HG03175 (cell line): Measurements from ENCODE around the gene RFNG.

Experiments
- ATAC-seq: cut with Tn5 transposase; IDR thresholded peaks from one replicate; pipeline ENCODE4 v1.9.1; 2021; ENCODE audit warnings: mild to moderate bottlenecking, moderate library complexity; ENCODE audit not compliant: unreplicated experiment

RFNG gene

GRCh38 chr17:82089723-82090548 lies 38.3 kb upstream of the RFNG start:
- ATAC-seq = no peak

GRCh38 chr17:82088838-82089722 lies 37.5 kb upstream of the RFNG start:
- ATAC-seq = no peak

- ATAC-seq = no peak
Measured at GRCh38 chr17:82087961-82088837, 36.6 kb upstream of the RFNG start.

- no peak for ATAC-seq
Measured at GRCh38 chr17:82086941-82087906, 35.6 kb upstream of the RFNG start.

DNA sequence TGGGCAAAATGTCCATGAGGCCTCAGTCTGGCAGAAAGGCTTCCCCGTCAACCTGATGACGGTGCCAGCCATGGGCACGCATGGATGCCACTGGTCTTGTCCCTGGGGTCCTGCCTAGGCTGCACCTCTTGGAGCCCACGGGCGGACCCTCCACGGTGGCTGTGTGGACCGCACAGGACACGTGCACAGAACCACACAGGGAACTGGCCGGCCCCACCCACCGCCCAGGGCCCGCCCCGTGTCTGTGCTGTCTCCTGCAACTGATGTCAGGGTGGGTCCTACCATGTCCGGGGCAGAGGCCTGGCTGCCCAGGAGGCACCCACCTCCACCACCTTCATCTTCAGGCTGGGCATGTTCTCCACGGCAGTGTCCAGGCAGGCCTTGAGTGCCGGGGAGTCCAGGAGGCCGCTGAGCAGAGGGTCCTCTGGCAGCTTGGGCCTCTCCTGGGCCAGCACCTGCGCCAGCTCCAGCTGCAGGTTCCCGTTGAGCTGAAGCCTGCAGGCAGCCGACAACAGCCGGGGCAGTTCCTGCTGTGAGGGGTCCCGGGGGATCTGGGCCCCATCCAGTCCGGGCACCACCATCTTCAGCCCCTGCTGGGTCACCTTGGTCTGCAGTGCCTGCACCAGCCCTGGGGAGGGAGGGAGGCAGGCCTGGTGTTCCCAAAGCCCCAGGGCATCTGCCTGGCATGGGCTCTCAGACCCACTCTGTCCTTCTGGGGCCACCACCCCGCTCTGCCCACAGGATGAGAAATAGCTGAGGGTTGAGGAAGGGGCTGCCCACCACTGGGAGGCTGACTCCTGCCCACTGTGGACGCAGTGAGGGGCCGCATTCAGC lies 34.5 kb upstream of the RFNG start:
- no peak for ATAC-seq

GRCh38 chr17:82085031-82085861 lies 33.6 kb upstream of the RFNG start:
- no peak for ATAC-seq

- no peak for ATAC-seq
Measured at GRCh38 chr17:82084373-82085030, 32.9 kb upstream of the RFNG start.

DNA sequence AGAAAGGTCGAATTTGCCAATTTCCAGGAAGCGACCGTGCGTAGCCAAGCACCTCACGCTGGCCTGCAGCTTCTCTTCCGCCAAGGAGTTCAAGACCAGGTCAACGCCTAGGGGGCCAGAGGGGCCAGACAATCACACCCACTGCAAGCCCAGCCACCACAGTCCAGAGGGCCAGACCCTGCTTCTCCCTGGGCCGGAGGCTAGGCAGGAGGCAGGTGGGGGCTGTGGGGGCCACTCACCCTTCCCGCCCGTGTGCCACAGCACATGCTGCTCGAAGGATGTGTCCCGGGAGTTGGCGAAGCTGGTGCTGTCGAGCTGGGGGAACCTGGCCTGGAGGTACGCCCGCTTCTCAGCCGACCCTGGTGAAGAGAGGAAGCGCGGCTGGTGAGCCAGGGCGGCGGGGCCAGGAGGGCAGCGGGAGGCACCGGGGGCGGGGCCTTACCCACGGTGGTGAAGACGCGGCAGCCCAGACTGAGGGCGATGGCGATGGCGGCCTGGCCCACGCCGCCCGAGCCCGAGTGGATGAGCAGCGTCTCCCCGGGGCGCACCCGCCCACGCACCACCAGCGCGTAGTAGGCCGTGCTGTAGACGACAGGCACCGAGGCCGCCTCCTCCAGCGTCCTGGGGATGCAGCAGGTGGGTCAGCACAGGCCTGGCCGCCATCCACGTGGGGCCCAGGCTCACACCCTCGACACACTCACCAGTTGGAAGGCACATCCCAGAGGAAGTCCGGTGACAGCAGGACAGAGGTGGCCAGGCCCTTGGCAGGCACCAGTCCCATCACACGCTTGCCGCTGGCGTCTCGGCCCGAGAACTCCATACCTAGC lies 32.1 kb upstream of the RFNG start:
- no peak for ATAC-seq

- no peak for ATAC-seq
Measured at GRCh38 chr17:82083009-82083408, 31.4 kb upstream of the RFNG start.

DNA sequence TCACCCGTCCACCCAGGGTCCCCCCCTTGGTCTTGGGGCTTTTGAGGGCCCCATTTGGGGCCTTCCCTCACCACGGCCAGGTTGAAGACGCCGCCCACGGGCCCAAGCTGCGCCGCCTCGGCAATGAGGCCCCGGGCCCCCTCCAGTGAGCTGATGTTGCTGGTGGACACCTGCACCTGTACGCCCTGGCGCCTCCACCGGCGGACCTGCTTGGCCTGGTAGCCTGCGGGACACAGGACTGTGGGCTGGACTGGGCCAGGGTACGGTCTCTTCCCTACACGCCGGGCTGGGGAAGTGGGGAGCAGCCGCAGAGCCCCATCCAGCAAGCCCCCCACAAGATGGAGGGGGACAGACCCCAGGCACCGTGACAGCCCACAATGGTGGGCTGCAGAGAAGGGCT lies 30.8 kb upstream of the RFNG start:
- ATAC-seq = no peak

GRCh38 chr17:82081966-82082365 lies 30.4 kb upstream of the RFNG start:
- ATAC-seq = no peak

- ATAC-seq = no peak
Measured at GRCh38 chr17:82081546-82081945, 29.9 kb upstream of the RFNG start.

GRCh38 chr17:82080789-82081464 lies 29.3 kb upstream of the RFNG start:
- ATAC-seq = no peak

DNA sequence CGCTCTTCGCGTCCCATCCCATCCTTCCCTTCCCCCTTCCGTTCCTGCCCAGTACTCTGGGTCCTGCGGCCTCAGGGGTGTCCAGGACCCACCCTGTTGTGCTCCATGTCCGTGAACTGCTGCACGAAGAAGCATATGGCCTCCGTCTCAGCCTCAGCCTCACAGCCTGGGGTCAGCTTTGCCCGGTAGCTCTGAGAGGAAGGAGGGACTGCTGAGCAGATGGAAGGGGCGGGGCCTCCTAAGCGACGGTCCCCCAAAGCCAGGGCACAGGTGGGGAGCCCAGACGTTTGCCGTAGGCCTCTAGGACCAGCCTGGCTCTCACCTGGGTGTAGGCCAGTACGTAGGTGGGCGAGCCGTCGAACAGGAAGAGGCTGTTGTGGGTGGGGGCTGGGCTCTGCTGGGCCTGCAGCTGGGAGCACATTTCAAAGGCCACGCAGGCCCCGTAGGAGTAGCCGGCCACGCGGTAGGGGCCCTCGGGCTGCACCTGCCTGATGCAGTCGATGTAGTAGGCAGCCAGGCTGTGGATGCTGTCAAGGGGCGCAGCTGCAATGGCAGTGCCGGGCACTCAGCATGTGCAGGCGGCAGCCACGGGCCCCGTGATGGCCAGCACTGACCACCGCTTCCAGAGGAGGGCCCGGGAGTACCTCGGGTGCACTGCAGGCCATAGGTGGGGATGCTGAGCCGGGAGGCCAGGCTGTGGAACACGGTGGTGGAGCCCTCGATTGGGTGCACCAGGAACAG lies 28.6 kb upstream of the RFNG start:
- no peak for ATAC-seq

GRCh38 chr17:82079001-82079677 lies 27.5 kb upstream of the RFNG start:
- ATAC-seq = no peak
